ENCODE measurements around the gene AGBL5. TPM values are rescaled to one million over a fixed set of nuclear protein-coding genes. Genes with fewer than 3 reads are reported as not detected.

AGBL5 gene
- polyA plus RNA-seq, 1 donor (not counting 4 experiments of a cell fraction or from before 2014, with no cell fraction given), result 25.5 TPM

DNA sequence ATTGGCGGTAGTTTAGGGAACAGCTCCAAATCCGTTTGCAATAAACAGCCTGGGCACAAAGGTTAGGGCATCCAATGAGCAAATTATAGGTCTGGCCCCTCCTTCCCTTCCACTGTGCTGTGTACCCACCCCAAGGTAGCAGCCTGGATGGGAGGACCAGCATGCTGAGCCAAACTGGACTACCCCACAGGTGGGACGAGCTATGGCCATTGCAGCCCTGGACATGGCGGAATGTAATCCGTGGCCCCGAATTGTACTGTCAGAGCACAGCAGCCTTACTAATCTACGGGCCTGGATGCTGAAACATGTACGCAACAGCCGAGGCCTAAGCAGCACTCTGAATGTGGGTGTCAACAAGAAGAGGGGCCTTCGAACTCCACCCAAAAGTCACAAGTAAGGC is 6.7 kb downstream of the AGBL5 start:
- Histone ChIP-seq H3K27ac (ENCODE audit: control insufficient read depth, insufficient read depth, low read length) (no peak overlapping the region), H4K20me1 (ENCODE audit: control insufficient read depth, extremely low read depth, insufficient read depth, low read length) (no peaks in the 10 kb centered on the region), H3K9me1 (ENCODE audit: control insufficient read depth, extremely low read depth, insufficient read depth, low read length) (no peaks in the 10 kb centered on the region), H3K9me3 (ENCODE audit: control insufficient read depth, low read depth, low read length) (no peaks in the 10 kb centered on the region), H3K9ac (ENCODE audit: control insufficient read depth, extremely low read depth, insufficient read depth, low read length) (no peak overlapping the region), H3K79me2 (ENCODE audit: control insufficient read depth, insufficient read depth, low read length) (no peaks in the 10 kb centered on the region), H3K4me2 (ENCODE audit: control insufficient read depth, extremely low read depth, insufficient read depth, low read depth, low read length) (no peak overlapping the region), H2AFZ (ENCODE audit: control insufficient read depth, low read length) (no peak overlapping the region), H3K4me1 (ENCODE audit: control insufficient read depth, extremely low read depth, insufficient read depth, low read length) (no peaks in the 10 kb centered on the region), H3K36me3 (ENCODE audit: control insufficient read depth in 2 of 2, extremely low read depth in 1 of 2, insufficient read depth in 2 of 2, low read length in 2 of 2) (peaks cover 16 to 24% of the 10 kb centered on the region in 2 experiments), H3K4me3 (ENCODE audit: control insufficient read depth in 2 of 3, extremely low read depth in 1 of 3, insufficient read depth in 2 of 3, low read depth in 1 of 3, low read length in 3 of 3) (no peak overlapping the region), H3K27me3 (ENCODE audit: control insufficient read depth, extremely low read depth, insufficient read depth, low read length) (no peaks in the 10 kb centered on the region)
- FAIRE-seq (no peak), DNase-seq (ENCODE audit: low read depth, low spot score) (no peak)
- dilution Hi-C loops (cut with MboI; ENCODE audit: extremely low pct_ligation_motif_present, low sequenced_read_pairs), result no loop called here
- TF ChIP-seq EZH2 (IDR thresholded peaks at IDR 0.05; ENCODE audit: low read length), result no peak
- no peak for TF ChIP-seq CTCF (optimal IDR thresholded peaks at IDR 0.05 in 1 of 3, IDR thresholded peaks at IDR 0.05 in 1 of 3, conservative IDR thresholded peaks at IDR 0.05 in 1 of 3; ENCODE audit: extremely low read depth in 1 of 3, insufficient read depth in 2 of 3, low read length in 3 of 3)

- Histone ChIP-seq H3K27me3 (ENCODE audit: control insufficient read depth, extremely low read depth, insufficient read depth, low read length) (no peaks in the 10 kb centered on the region), H3K9ac (ENCODE audit: control insufficient read depth, extremely low read depth, insufficient read depth, low read length) (no peak overlapping the region), H3K27ac (ENCODE audit: control insufficient read depth, insufficient read depth, low read length) (no peak overlapping the region), H3K36me3 (ENCODE audit: control insufficient read depth in 2 of 2, extremely low read depth in 1 of 2, insufficient read depth in 2 of 2, low read length in 2 of 2) (peaks cover 16 to 19% of the 10 kb centered on the region in 2 experiments), H3K4me2 (ENCODE audit: control insufficient read depth, extremely low read depth, insufficient read depth, low read depth, low read length) (no peak overlapping the region), H2AFZ (ENCODE audit: control insufficient read depth, low read length) (no peak overlapping the region), H3K9me1 (ENCODE audit: control insufficient read depth, extremely low read depth, insufficient read depth, low read length) (no peaks in the 10 kb centered on the region), H3K4me3 (ENCODE audit: control insufficient read depth in 2 of 3, extremely low read depth in 1 of 3, insufficient read depth in 2 of 3, low read depth in 1 of 3, low read length in 3 of 3) (no peak overlapping the region), H3K9me3 (ENCODE audit: control insufficient read depth, low read depth, low read length) (no peaks in the 10 kb centered on the region), H4K20me1 (ENCODE audit: control insufficient read depth, extremely low read depth, insufficient read depth, low read length) (no peaks in the 10 kb centered on the region), H3K4me1 (ENCODE audit: control insufficient read depth, extremely low read depth, insufficient read depth, low read length) (no peaks in the 10 kb centered on the region), H3K79me2 (ENCODE audit: control insufficient read depth, insufficient read depth, low read length) (no peaks in the 10 kb centered on the region)
- no peak for DNase-seq (ENCODE audit: low read depth, low spot score)
- dilution Hi-C loops (cut with MboI; ENCODE audit: extremely low pct_ligation_motif_present, low sequenced_read_pairs), result no loop called here
- FAIRE-seq, result no peak
- TF ChIP-seq EZH2 (IDR thresholded peaks at IDR 0.05; ENCODE audit: low read length) (no peak), CTCF (optimal IDR thresholded peaks at IDR 0.05 in 1 of 3, IDR thresholded peaks at IDR 0.05 in 1 of 3, conservative IDR thresholded peaks at IDR 0.05 in 1 of 3; ENCODE audit: extremely low read depth in 1 of 3, insufficient read depth in 2 of 3, low read length in 3 of 3) (no peak)
These were observed 7.8 kb downstream of the AGBL5 start for GRCh38 chr2:27059141-27059820.
